Liver (tissue), 9 donors: ENCODE measurements around the gene OR1I1. TPM values are rescaled to one million over a fixed set of nuclear protein-coding genes. Genes with fewer than 3 reads are reported as not detected.
A peak's percentile ranks its signal among the peaks of the same experiment; 100 is the strongest.

Experiments used
- DNase-seq: peaks from one replicate; pipeline ENCODE4 v3.0.0-alpha.2; 2017; ENCODE audit warnings: low spot score
- H3K27ac ChIP-seq, 2 donors: one replicate each; pipeline ENCODE4 v1.7.0; 2013; ENCODE audit warnings: inconsistent platforms in 2 of 2, low read length in 2 of 2, control low read depth in 1 of 2, low read depth in 1 of 2, mild to moderate bottlenecking in 1 of 2
- H3K27me3 ChIP-seq, 4 donors: one replicate each; pipeline versions ENCODE4 v1.6.1 to v1.7.0; 2013; ENCODE audit warnings: low read length in 3 of 4, inconsistent platforms in 1 of 4, mild to moderate bottlenecking in 1 of 4, moderate library complexity in 1 of 4; ENCODE audit not compliant: control insufficient read depth in 4 of 4, insufficient read depth in 4 of 4
- H3K36me3 ChIP-seq, 4 donors: one replicate each; pipeline versions ENCODE4 v1.6.1 to v1.7.0; 2013; ENCODE audit warnings: low read length in 3 of 4, mild to moderate bottlenecking in 3 of 4, low read depth in 1 of 4, moderate library complexity in 1 of 4; ENCODE audit not compliant: control insufficient read depth in 4 of 4, insufficient read depth in 3 of 4
- H3K4me1 ChIP-seq, 4 donors: one replicate each; pipeline versions ENCODE4 v1.6.1 to v1.7.0; 2013; ENCODE audit warnings: low read length in 3 of 4, mild to moderate bottlenecking in 3 of 4, moderate library complexity in 1 of 4; ENCODE audit not compliant: control insufficient read depth in 4 of 4, insufficient read depth in 4 of 4
- H3K4me3 ChIP-seq, 3 donors: one replicate each; pipeline versions ENCODE4 v1.6.1 to v1.7.0; 2013; ENCODE audit warnings: low read length in 3 of 3, control low read depth in 1 of 3, low read depth in 1 of 3, mild to moderate bottlenecking in 1 of 3
- H3K9ac ChIP-seq, 2 donors: one replicate each; pipeline ENCODE4 v1.7.0; 2013; ENCODE audit warnings: low read length in 2 of 2, mild to moderate bottlenecking in 2 of 2, moderate library complexity in 2 of 2, control low read depth in 1 of 2, low read depth in 1 of 2
- H3K9me3 ChIP-seq, 4 donors: one replicate each; pipeline versions ENCODE4 v1.6.1 to v1.7.0; 2013; ENCODE audit warnings: low read length in 3 of 4; ENCODE audit not compliant: control insufficient read depth in 4 of 4
- EGR1 ChIP-seq, 2 donors: IDR thresholded peaks; 2 replicates each; pipeline ENCODE4 v1.6.1; 2016 to 2018; ENCODE audit warnings: antibody characterized with exemption in 2 of 2, low read depth in 2 of 2
- FOXA1 ChIP-seq: IDR thresholded peaks from 2 replicates; pipeline ENCODE4 v1.6.1; 2016; ENCODE audit warnings: antibody characterized with exemption
- HNF4A ChIP-seq, 2 donors: conservative IDR thresholded peaks; 2 replicates each; pipeline ENCODE4 v1.6.1; 2016; ENCODE audit warnings: antibody characterized with exemption in 2 of 2, mild to moderate bottlenecking in 2 of 2
- HNF4G ChIP-seq: IDR thresholded peaks from 2 replicates; pipeline ENCODE4 v1.6.1; 2016; ENCODE audit warnings: antibody characterized with exemption
- JUND ChIP-seq, 2 donors: IDR thresholded peaks; 2 replicates each; pipeline ENCODE4 v1.6.1; 2016; ENCODE audit warnings: antibody characterized with exemption in 2 of 2
- NR2F2 ChIP-seq: IDR thresholded peaks from 2 replicates; pipeline ENCODE4 v1.6.1; 2016; ENCODE audit warnings: antibody characterized with exemption
- RAD21 ChIP-seq, 2 donors: IDR thresholded peaks; 2 replicates each; pipeline ENCODE4 v1.6.1; 2016; ENCODE audit warnings: antibody characterized with exemption in 2 of 2, mild to moderate bottlenecking in 2 of 2
- SP1 ChIP-seq: IDR thresholded peaks from 2 replicates; pipeline ENCODE4 v1.6.1; 2018; ENCODE audit warnings: antibody characterized with exemption, mild to moderate bottlenecking
- TAF1 ChIP-seq: conservative IDR thresholded peaks from 2 replicates; pipeline ENCODE4 v1.6.1; 2016; ENCODE audit warnings: antibody characterized with exemption, mild to moderate bottlenecking
- WGBS: extraction: QIAGEN DNeasy Blood & Tissue Kit; methylation state at CpG from one replicate; pipeline ENCODE4 v1.1.7; 2013; 5-methylcytosine and 5-hydroxymethylcytosine counted together
- polyA plus RNA-seq, 2 donors: library from polyadenylated mRNA; stranded (reverse) in 1 of 2; unstranded in 1 of 2; fragments of 200-250 nt in 1 of 2; fragments of >200 nt in 1 of 2; fragmentation: Nextera tagmentation in 1 of 2; extraction: Ambion mirVana in 1 of 2; gene quantifications; one replicate each; pipeline versions ENCODE4 v1.2.1 to v1.2.3, GENCODE V29; 2013 to 2015
- total RNA-seq, 2 donors: library from RNA; depleted of rRNA; stranded (reverse); fragments of >200 nt; gene quantifications; one replicate each; pipeline ENCODE4 v1.2.3, GENCODE V29; 2014
- TF ChIP-seq, protein P1 (sequence below): IDR thresholded peaks from 2 replicates; pipeline ENCODE4 v1.6.1; 2016; ENCODE audit warnings: antibody characterized with exemption
- TF ChIP-seq, protein P2 (sequence below): IDR thresholded peaks from 2 replicates; pipeline ENCODE4 v1.6.1; 2016; ENCODE audit warnings: antibody characterized with exemption
- TF ChIP-seq, protein P3 (sequence below): IDR thresholded peaks from 2 replicates; pipeline ENCODE4 v1.6.1; 2016; ENCODE audit warnings: antibody characterized with exemption, mild to moderate bottlenecking
- TF ChIP-seq, protein P4 (sequence below): IDR thresholded peaks from 2 replicates; pipeline ENCODE4 v1.6.1; 2016; ENCODE audit warnings: antibody characterized with exemption
- donor health status: healthy.
- donor health status: healthy.
- donor health status: healthy.
- donor health status: healthy.
- donor health status: healthy.

The OR1I1 gene
- total and polyA plus RNA-seq, 4 donors, result not detected

DNA sequence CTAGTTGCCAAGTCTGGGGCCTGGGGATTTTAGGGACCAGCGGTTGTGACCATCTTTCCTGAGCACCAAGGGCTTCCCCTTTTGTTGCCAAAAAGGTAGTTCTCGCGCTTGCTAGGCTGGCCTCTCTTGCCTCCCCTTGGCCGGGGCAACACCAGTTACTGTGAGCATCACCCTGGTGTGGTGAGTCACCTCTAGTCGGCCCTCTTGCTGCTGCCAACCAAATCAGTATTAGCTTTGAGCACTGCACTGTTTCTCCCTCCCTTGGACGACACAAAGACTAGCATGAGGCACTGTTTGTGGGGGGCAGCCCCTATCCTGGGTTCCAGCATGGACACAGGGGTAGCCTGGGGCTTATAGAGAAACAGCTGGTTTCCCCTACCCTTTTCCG is 32.1 kb downstream of the OR1I1 start:
- no peak overlapping the region for H3K4me3 ChIP-seq
- DNase-seq, result no peak
- H3K9me3 ChIP-seq, result no peaks in the 10 kb centered on the region
- 86% methylated on average over 7 of the region's 7 CpGs for WGBS
- no peak overlapping the region for H3K27ac ChIP-seq
- no peak overlapping the region for H3K9ac ChIP-seq
- peaks cover 0 to 4% (median 0%) of the 10 kb centered on the region in 4 donors for H3K4me1 ChIP-seq
- H3K27me3 ChIP-seq, result no peaks in the 10 kb centered on the region
- TF ChIP-seq, protein P1, sequence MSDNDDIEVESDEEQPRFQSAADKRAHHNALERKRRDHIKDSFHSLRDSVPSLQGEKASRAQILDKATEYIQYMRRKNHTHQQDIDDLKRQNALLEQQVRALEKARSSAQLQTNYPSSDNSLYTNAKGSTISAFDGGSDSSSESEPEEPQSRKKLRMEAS, result no peak
- TF ChIP-seq HNF4A (conservative IDR thresholded peaks at IDR 0.05), result no peak
- TF ChIP-seq, protein P2, sequence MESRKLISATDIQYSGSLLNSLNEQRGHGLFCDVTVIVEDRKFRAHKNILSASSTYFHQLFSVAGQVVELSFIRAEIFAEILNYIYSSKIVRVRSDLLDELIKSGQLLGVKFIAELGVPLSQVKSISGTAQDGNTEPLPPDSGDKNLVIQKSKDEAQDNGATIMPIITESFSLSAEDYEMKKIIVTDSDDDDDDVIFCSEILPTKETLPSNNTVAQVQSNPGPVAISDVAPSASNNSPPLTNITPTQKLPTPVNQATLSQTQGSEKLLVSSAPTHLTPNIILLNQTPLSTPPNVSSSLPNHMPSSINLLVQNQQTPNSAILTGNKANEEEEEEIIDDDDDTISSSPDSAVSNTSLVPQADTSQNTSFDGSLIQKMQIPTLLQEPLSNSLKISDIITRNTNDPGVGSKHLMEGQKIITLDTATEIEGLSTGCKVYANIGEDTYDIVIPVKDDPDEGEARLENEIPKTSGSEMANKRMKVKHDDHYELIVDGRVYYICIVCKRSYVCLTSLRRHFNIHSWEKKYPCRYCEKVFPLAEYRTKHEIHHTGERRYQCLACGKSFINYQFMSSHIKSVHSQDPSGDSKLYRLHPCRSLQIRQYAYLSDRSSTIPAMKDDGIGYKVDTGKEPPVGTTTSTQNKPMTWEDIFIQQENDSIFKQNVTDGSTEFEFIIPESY, result no peak
- TF ChIP-seq SP1, result no peak
- TF ChIP-seq HNF4G, result no peak
- TF ChIP-seq FOXA1, result no peak
- TF ChIP-seq, protein P3, sequence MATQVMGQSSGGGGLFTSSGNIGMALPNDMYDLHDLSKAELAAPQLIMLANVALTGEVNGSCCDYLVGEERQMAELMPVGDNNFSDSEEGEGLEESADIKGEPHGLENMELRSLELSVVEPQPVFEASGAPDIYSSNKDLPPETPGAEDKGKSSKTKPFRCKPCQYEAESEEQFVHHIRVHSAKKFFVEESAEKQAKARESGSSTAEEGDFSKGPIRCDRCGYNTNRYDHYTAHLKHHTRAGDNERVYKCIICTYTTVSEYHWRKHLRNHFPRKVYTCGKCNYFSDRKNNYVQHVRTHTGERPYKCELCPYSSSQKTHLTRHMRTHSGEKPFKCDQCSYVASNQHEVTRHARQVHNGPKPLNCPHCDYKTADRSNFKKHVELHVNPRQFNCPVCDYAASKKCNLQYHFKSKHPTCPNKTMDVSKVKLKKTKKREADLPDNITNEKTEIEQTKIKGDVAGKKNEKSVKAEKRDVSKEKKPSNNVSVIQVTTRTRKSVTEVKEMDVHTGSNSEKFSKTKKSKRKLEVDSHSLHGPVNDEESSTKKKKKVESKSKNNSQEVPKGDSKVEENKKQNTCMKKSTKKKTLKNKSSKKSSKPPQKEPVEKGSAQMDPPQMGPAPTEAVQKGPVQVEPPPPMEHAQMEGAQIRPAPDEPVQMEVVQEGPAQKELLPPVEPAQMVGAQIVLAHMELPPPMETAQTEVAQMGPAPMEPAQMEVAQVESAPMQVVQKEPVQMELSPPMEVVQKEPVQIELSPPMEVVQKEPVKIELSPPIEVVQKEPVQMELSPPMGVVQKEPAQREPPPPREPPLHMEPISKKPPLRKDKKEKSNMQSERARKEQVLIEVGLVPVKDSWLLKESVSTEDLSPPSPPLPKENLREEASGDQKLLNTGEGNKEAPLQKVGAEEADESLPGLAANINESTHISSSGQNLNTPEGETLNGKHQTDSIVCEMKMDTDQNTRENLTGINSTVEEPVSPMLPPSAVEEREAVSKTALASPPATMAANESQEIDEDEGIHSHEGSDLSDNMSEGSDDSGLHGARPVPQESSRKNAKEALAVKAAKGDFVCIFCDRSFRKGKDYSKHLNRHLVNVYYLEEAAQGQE, result no peak
- TF ChIP-seq EGR1 (IDR thresholded peaks at IDR 0.05; ENCODE audit: low read depth in 2 of 2), result no peak
- TF ChIP-seq TAF1, result no peak
- TF ChIP-seq, protein P4, sequence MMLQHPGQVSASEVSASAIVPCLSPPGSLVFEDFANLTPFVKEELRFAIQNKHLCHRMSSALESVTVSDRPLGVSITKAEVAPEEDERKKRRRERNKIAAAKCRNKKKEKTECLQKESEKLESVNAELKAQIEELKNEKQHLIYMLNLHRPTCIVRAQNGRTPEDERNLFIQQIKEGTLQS, result no peak
- TF ChIP-seq JUND (IDR thresholded peaks at IDR 0.05), result no peak
- TF ChIP-seq RAD21 (IDR thresholded peaks at IDR 0.05), result no peak
- peaks cover 26 to 48% (median 29%) of the 10 kb centered on the region in 4 donors for H3K36me3 ChIP-seq

DNA sequence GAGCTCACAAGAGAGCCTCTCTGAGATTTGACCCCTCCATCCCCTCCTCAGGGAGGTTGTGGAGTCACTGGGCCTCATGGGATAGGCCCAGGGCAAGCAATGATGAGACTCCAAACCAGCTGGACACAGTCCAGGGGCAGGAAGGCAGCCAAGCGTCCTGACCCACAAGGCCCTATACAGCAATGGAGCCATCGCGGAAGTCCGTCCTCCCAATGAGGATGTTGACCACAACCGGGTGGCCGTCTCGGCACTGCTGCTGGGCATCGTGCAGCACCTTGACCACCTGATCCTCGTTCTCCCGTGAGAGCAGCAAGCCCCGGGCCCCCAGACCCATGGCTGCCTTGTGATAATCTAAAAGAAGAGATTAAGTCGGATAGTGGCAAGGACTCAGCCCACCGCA is 33.1 kb downstream of the OR1I1 start:
- Histone ChIP-seq H3K27me3 (no peaks in the 10 kb centered on the region), H3K4me3 (no peak overlapping the region), H3K9me3 (no peaks in the 10 kb centered on the region), H3K9ac (no peak overlapping the region), H3K4me1 (peaks cover 0 to 4% (median 0%) of the 10 kb centered on the region in 4 donors), H3K36me3 (peaks cover 29 to 57% (median 35%) of the 10 kb centered on the region in 4 donors), H3K27ac (peak overlapping the region in 1 of 2 donors; percentile 13)
- 67% methylated on average over 13 of the region's 13 CpGs for WGBS
- no peak for DNase-seq
- no peak for TF ChIP-seq TAF1
- TF ChIP-seq NR2F2, result peak; percentile 40
